Measurements from ENCODE around the gene MYBPC3. TPM values are rescaled to one million over a fixed set of nuclear protein-coding genes. Genes with fewer than 3 reads are reported as not detected.

Gene MYBPC3
- total and polyA plus RNA-seq, 2 donors from 2014 or later, result 0.19 to 0.52 TPM

- H3K36me3 ChIP-seq (ENCODE audit: control insufficient read depth in 2 of 3, insufficient read depth in 3 of 3, low read length in 3 of 3), result peaks cover under 1 to 48% (median 23%) of the 10 kb centered on the region in 3 donors
- H3K27ac ChIP-seq (ENCODE audit: low read depth in 2 of 2, low read length in 2 of 2), result no peak overlapping the region
- intact Hi-C loops (cut with DNase I), result no loop called here
- no peaks in the 10 kb centered on the region for H3K9me3 ChIP-seq (ENCODE audit: control insufficient read depth in 2 of 3, insufficient read depth in 1 of 3, low read length in 3 of 3)
- no peak for FAIRE-seq
- no peak for TF ChIP-seq CTCF (IDR thresholded peaks at IDR 0.05; ENCODE audit: borderline replicate concordance, extremely low read depth, insufficient read depth)
- no peaks in the 10 kb centered on the region for H3K27me3 ChIP-seq (ENCODE audit: control insufficient read depth, insufficient read depth, low read length)
- no peak overlapping the region for H3K4me3 ChIP-seq (ENCODE audit: low read length in 3 of 3)
- no peak overlapping the region for H3K9ac ChIP-seq (ENCODE audit: low read length in 3 of 3)
- DNase-seq, result no peak
- no peaks in the 10 kb centered on the region for H3K4me1 ChIP-seq (ENCODE audit: control insufficient read depth in 2 of 3, insufficient read depth in 2 of 3, low read depth in 1 of 3, low read length in 3 of 3)
These were observed 25.5 kb downstream of the MYBPC3 start for GRCh38 chr11:47327025-47327424.

- intact Hi-C loops (cut with DNase I), result no loop called here
- no peak for FAIRE-seq
- Histone ChIP-seq H3K27me3 (ENCODE audit: control insufficient read depth, insufficient read depth, low read length) (no peaks in the 10 kb centered on the region), H3K36me3 (ENCODE audit: control insufficient read depth in 2 of 3, insufficient read depth in 3 of 3, low read length in 3 of 3) (peaks cover 2 to 57% (median 26%) of the 10 kb centered on the region in 3 donors), H3K27ac (ENCODE audit: low read depth in 2 of 2, low read length in 2 of 2) (no peak overlapping the region), H3K4me1 (ENCODE audit: control insufficient read depth in 2 of 3, insufficient read depth in 2 of 3, low read depth in 1 of 3, low read length in 3 of 3) (no peaks in the 10 kb centered on the region), H3K9me3 (ENCODE audit: control insufficient read depth in 2 of 3, insufficient read depth in 1 of 3, low read length in 3 of 3) (no peaks in the 10 kb centered on the region), H3K9ac (ENCODE audit: low read length in 3 of 3) (no peak overlapping the region), H3K4me3 (ENCODE audit: low read length in 3 of 3) (no peak overlapping the region)
- TF ChIP-seq CTCF (IDR thresholded peaks at IDR 0.05; ENCODE audit: borderline replicate concordance, extremely low read depth, insufficient read depth), result no peak
- DNase-seq, result no peak
These were observed 26.3 kb downstream of the MYBPC3 start for GRCh38 chr11:47326198-47326597.

GRCh38 chr11:47325271-47326041 lies 27.0 kb downstream of the MYBPC3 start:
- Histone ChIP-seq H3K4me3 (ENCODE audit: low read length in 3 of 3) (no peak overlapping the region), H3K27me3 (ENCODE audit: control insufficient read depth, insufficient read depth, low read length) (no peaks in the 10 kb centered on the region), H3K9me3 (ENCODE audit: control insufficient read depth in 2 of 3, insufficient read depth in 1 of 3, low read length in 3 of 3) (no peaks in the 10 kb centered on the region), H3K9ac (ENCODE audit: low read length in 3 of 3) (no peak overlapping the region), H3K27ac (ENCODE audit: low read depth in 2 of 2, low read length in 2 of 2) (no peak overlapping the region), H3K4me1 (ENCODE audit: control insufficient read depth in 2 of 3, insufficient read depth in 2 of 3, low read depth in 1 of 3, low read length in 3 of 3) (no peaks in the 10 kb centered on the region), H3K36me3 (ENCODE audit: control insufficient read depth in 2 of 3, insufficient read depth in 3 of 3, low read length in 3 of 3) (peaks cover 2 to 60% (median 26%) of the 10 kb centered on the region in 3 donors)
- no peak for FAIRE-seq
- DNase-seq, result no peak
- intact Hi-C loops (cut with DNase I), result no loop called here
- no peak for TF ChIP-seq CTCF (IDR thresholded peaks at IDR 0.05; ENCODE audit: borderline replicate concordance, extremely low read depth, insufficient read depth)
